Sigmoid colon (tissue), 4 donors: ENCODE measurements around the gene FKBP1B.

Experiments used
- CTCF ChIP-seq, 4 experiments: fragments of 450-650 bp in 3 of 4; fragments of 200-600 bp in 1 of 4; IDR thresholded peaks; one replicate each; pipeline ENCODE4 v1.5.1; 2016 to 2019; ENCODE audit warnings: antibody characterized with exemption in 4 of 4, mild to moderate bottlenecking in 3 of 4, moderate library complexity in 2 of 4
- EP300 ChIP-seq, 4 donors: sonication (generic); formaldehyde crosslinking; IDR thresholded peaks; one replicate each; pipeline ENCODE4 v1.6.1; 2017; ENCODE audit warnings: antibody characterized with exemption in 4 of 4
- POLR2A ChIP-seq, 2 donors: fragments of 450-650 bp; IDR thresholded peaks; one replicate each; pipeline ENCODE4 v1.6.1; 2016; ENCODE audit warnings: antibody characterized with exemption in 2 of 2, mild to moderate bottlenecking in 2 of 2, moderate library complexity in 2 of 2
- POLR2AphosphoS5 ChIP-seq, 4 donors: sonication (generic); formaldehyde crosslinking; IDR thresholded peaks; one replicate each; pipeline ENCODE4 v1.6.1; 2017; ENCODE audit warnings: antibody characterized with exemption in 4 of 4

GRCh38 chr2:24052951-24053350 lies 3.4 kb downstream of the FKBP1B start:
- TF ChIP-seq CTCF (IDR thresholded peaks at IDR 0.05) (no peak), POLR2A (IDR thresholded peaks at IDR 0.05) (no peak), POLR2AphosphoS5 (IDR thresholded peaks at IDR 0.05) (no peak), EP300 (IDR thresholded peaks at IDR 0.05) (no peak)
